ENCODE data around the gene FAM240A. TPM values are rescaled to one million over a fixed set of nuclear protein-coding genes. Genes with fewer than 3 reads are reported as not detected.

FAM240A gene
- total RNA-seq, 1 donor from 2014 or later, result not detected

- no peaks in the 10 kb centered on the region for H3K79me2 ChIP-seq (ENCODE audit: low read depth)
- H3K27ac Mint-ChIP-seq, result no peak overlapping the region
- H3K27ac ChIP-seq, result no peak overlapping the region
- H3K4me1 ChIP-seq, result peaks cover 30% of the 10 kb centered on the region
- no peaks in the 10 kb centered on the region for H4K20me1 ChIP-seq (ENCODE audit: low read depth)
- no peaks in the 10 kb centered on the region for H3K27me3 ChIP-seq
- no peaks in the 10 kb centered on the region for H3K9me3 Mint-ChIP-seq
- no peak overlapping the region for H2AFZ ChIP-seq (replicated peaks)
- no peak for DNase-seq (ENCODE audit: low spot score)
- H3K36me3 Mint-ChIP-seq, result no peaks in the 10 kb centered on the region
- no peaks in the 10 kb centered on the region for H3K36me3 ChIP-seq
- peaks cover 25% of the 10 kb centered on the region for H3K4me1 Mint-ChIP-seq
- H3K4me2 ChIP-seq, result peak overlapping the region; percentile 29
- no peak overlapping the region for H3K4me3 Mint-ChIP-seq
- H3F3A ChIP-seq (ENCODE audit: low read depth), result peaks cover 18% of the 10 kb centered on the region
- no peak for TF ChIP-seq EZH2phosphoT487 (IDR thresholded peaks at IDR 0.05)
- no peak for TF ChIP-seq CTCF (IDR thresholded peaks at IDR 0.05)
- no peak for TF ChIP-seq EZH2 (IDR thresholded peaks at IDR 0.05)
- peaks cover 10% of the 10 kb centered on the region for H3K27me3 Mint-ChIP-seq (ENCODE audit: insufficient read depth, low read depth)
- H3K4me3 ChIP-seq, result no peak overlapping the region
- H3K9ac ChIP-seq, result no peak overlapping the region
- no peaks in the 10 kb centered on the region for H3K9me3 ChIP-seq (ENCODE audit: low read depth)
Measured at GRCh38 chr3:46624533-46624932, 12.2 kb downstream of the FAM240A start.

GRCh38 chr3:46624975-46625490 is 12.7 kb downstream of the FAM240A start:
- H3K4me2 ChIP-seq, result peak overlapping the region; percentile 29
- H3K4me1 ChIP-seq, result peaks cover 31% of the 10 kb centered on the region
- no peaks in the 10 kb centered on the region for H3K36me3 ChIP-seq
- H3K4me1 Mint-ChIP-seq, result peaks cover 25% of the 10 kb centered on the region
- H3K79me2 ChIP-seq (ENCODE audit: low read depth), result no peaks in the 10 kb centered on the region
- DNase-seq (ENCODE audit: low spot score), result peak; percentile 25
- H3K27me3 Mint-ChIP-seq (ENCODE audit: insufficient read depth, low read depth), result peaks cover 8% of the 10 kb centered on the region
- no peak for TF ChIP-seq EZH2 (IDR thresholded peaks at IDR 0.05)
- no peak for TF ChIP-seq EZH2phosphoT487 (IDR thresholded peaks at IDR 0.05)
- TF ChIP-seq CTCF (IDR thresholded peaks at IDR 0.05), result no peak
- no peak overlapping the region for H2AFZ ChIP-seq (replicated peaks)
- no peaks in the 10 kb centered on the region for H3K9me3 ChIP-seq (ENCODE audit: low read depth)
- no peaks in the 10 kb centered on the region for H3K36me3 Mint-ChIP-seq
- H3K27ac Mint-ChIP-seq, result no peak overlapping the region
- no peak overlapping the region for H3K4me3 ChIP-seq
- no peak overlapping the region for H3K9ac ChIP-seq
- no peak overlapping the region for H3K4me3 Mint-ChIP-seq
- no peaks in the 10 kb centered on the region for H3K27me3 ChIP-seq
- peaks cover 21% of the 10 kb centered on the region for H3F3A ChIP-seq (ENCODE audit: low read depth)
- H4K20me1 ChIP-seq (ENCODE audit: low read depth), result no peaks in the 10 kb centered on the region
- H3K27ac ChIP-seq, result no peak overlapping the region
- H3K9me3 Mint-ChIP-seq, result no peaks in the 10 kb centered on the region

- TF ChIP-seq EZH2phosphoT487 (IDR thresholded peaks at IDR 0.05) (no peak), CTCF (IDR thresholded peaks at IDR 0.05) (no peak), EZH2 (IDR thresholded peaks at IDR 0.05) (no peak)
- Mint-ChIP-seq H3K27me3 (ENCODE audit: insufficient read depth, low read depth) (peaks cover 11% of the 10 kb centered on the region), H3K36me3 (no peaks in the 10 kb centered on the region), H3K9me3 (no peaks in the 10 kb centered on the region), H3K4me3 (no peak overlapping the region), H3K27ac (no peak overlapping the region), H3K4me1 (peaks cover 24% of the 10 kb centered on the region)
- no peaks in the 10 kb centered on the region for H4K20me1 ChIP-seq (ENCODE audit: low read depth)
- H3K27me3 ChIP-seq, result no peaks in the 10 kb centered on the region
- no peak overlapping the region for H3K4me2 ChIP-seq
- no peak overlapping the region for H3K9ac ChIP-seq
- peaks cover 27% of the 10 kb centered on the region for H3K4me1 ChIP-seq
- no peaks in the 10 kb centered on the region for H3K79me2 ChIP-seq (ENCODE audit: low read depth)
- DNase-seq (ENCODE audit: low spot score), result no peak
- H3K4me3 ChIP-seq, result no peak overlapping the region
- peaks cover 21% of the 10 kb centered on the region for H3F3A ChIP-seq (ENCODE audit: low read depth)
- H3K36me3 ChIP-seq, result no peaks in the 10 kb centered on the region
- H2AFZ ChIP-seq (replicated peaks), result no peak overlapping the region
- no peak overlapping the region for H3K27ac ChIP-seq
- H3K9me3 ChIP-seq (ENCODE audit: low read depth), result no peaks in the 10 kb centered on the region
Measured at GRCh38 chr3:46626039-46626438, 13.7 kb downstream of the FAM240A start.
